Thymus (tissue), 11 donors: ENCODE measurements around the gene FGF11. TPM values are rescaled to one million over a fixed set of nuclear protein-coding genes. Genes with fewer than 3 reads are reported as not detected.

ENCODE experiments used
- DNase-seq, 9 donors: peaks; one replicate each; pipeline ENCODE4 v3.0.0-alpha.2; 2013; ENCODE audit warnings: low spot score in 9 of 9, low read depth in 6 of 9, missing footprints in 1 of 9
- H3K27ac ChIP-seq, 2 donors: one replicate each; pipeline ENCODE4 v1.5.1; 2013; ENCODE audit warnings: control low read depth in 1 of 2, low read depth in 1 of 2, low read length in 1 of 2, mild to moderate bottlenecking in 1 of 2, moderate library complexity in 1 of 2
- H3K27me3 ChIP-seq, 2 donors: one replicate each; pipeline ENCODE4 v1.5.1; 2013; ENCODE audit warnings: low read length in 1 of 2; ENCODE audit not compliant: control insufficient read depth in 2 of 2, insufficient read depth in 1 of 2
- H3K36me3 ChIP-seq, 2 donors: one replicate each; pipeline ENCODE4 v1.5.1; 2013; ENCODE audit warnings: low read length in 1 of 2, mild to moderate bottlenecking in 1 of 2, moderate library complexity in 1 of 2; ENCODE audit not compliant: control insufficient read depth in 2 of 2, insufficient read depth in 2 of 2
- H3K4me1 ChIP-seq, 2 donors: one replicate each; pipeline ENCODE4 v1.5.1; 2013; ENCODE audit warnings: low read length in 2 of 2; ENCODE audit not compliant: control insufficient read depth in 2 of 2, insufficient read depth in 2 of 2
- H3K4me3 ChIP-seq, 2 donors: one replicate each; pipeline ENCODE4 v1.5.1; 2013; ENCODE audit warnings: low read length in 2 of 2, control low read depth in 1 of 2, mild to moderate bottlenecking in 1 of 2
- H3K9me3 ChIP-seq, 2 donors: one replicate each; pipeline ENCODE4 v1.5.1; 2013; ENCODE audit warnings: low read length in 1 of 2, mild to moderate bottlenecking in 1 of 2; ENCODE audit not compliant: control insufficient read depth in 2 of 2, insufficient read depth in 1 of 2
- whole genome bisulfite sequencing: extraction: QIAGEN DNeasy Blood & Tissue Kit; methylation state at CpG from one replicate; pipeline ENCODE4 v1.1.7; 2013; 5-methylcytosine and 5-hydroxymethylcytosine counted together
- polyA plus RNA-seq: library from polyadenylated mRNA; stranded (reverse); fragments of 200-250 nt; gene quantifications from one replicate; pipeline ENCODE4 v1.2.3, GENCODE V29; 2013
- total RNA-seq: library from RNA; stranded (reverse); fragments of 120-200 nt; gene quantifications from one replicate; pipeline ENCODE4 v1.2.4, GENCODE V29; 2013
- donor health status: healthy.

Gene FGF11
- total and polyA plus RNA-seq, 2 donors = 5.5 to 5.8 TPM

DNA sequence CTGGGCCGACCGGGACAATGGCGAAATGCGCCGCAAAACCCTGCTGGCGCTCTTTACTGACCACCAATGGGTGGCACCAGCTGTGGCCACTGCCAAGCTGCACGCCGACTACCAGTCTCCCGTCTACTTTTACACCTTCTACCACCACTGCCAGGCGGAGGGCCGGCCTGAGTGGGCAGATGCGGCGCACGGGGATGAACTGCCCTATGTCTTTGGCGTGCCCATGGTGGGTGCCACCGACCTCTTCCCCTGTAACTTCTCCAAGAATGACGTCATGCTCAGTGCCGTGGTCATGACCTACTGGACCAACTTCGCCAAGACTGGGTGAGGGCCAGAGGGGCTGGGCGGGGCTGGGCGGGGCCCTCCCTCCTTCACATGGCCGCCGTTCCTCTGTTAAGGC is 23.5 kb upstream of the FGF11 start:
- Histone ChIP-seq H3K36me3 (no peaks in the 10 kb centered on the region), H3K9me3 (peaks cover 0 to 1% of the 10 kb centered on the region in 2 donors), H3K4me1 (no peaks in the 10 kb centered on the region), H3K27me3 (peaks cover 0 to 12% of the 10 kb centered on the region in 2 donors), H3K4me3 (no peak overlapping the region), H3K27ac (no peak overlapping the region)
- DNase-seq = no peak
- 98% methylated on average over 23 of the region's 23 CpGs for WGBS

DNA sequence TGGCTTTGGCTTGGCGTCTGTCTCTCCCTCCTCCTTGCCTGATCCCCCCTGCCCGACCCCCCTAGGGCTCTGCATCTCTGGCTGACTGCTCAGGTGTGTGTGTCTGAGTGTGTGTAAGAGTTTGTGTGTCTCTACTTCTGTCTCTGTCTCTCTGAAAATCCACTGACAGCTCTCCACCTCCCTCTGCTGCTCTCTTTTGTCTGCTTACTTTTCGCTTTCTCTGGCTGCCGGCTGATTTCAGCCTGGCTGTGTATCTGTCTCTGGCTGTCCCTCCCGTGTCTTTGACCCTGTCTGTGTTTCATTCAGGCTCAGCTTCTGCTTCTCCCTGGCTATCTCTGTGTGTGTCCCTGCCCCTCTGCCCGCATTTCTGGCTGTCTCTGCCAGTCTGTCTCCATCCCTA is 23.0 kb upstream of the FGF11 start:
- no peak overlapping the region for H3K27ac ChIP-seq
- peaks cover 0 to 1% of the 10 kb centered on the region in 2 donors for H3K9me3 ChIP-seq
- peaks cover 0 to 6% of the 10 kb centered on the region in 2 donors for H3K27me3 ChIP-seq
- no peaks in the 10 kb centered on the region for H3K36me3 ChIP-seq
- no peaks in the 10 kb centered on the region for H3K4me1 ChIP-seq
- H3K4me3 ChIP-seq = no peak overlapping the region
- no peak for DNase-seq
- WGBS = 96% methylated on average over 6 of the region's 6 CpGs

DNA sequence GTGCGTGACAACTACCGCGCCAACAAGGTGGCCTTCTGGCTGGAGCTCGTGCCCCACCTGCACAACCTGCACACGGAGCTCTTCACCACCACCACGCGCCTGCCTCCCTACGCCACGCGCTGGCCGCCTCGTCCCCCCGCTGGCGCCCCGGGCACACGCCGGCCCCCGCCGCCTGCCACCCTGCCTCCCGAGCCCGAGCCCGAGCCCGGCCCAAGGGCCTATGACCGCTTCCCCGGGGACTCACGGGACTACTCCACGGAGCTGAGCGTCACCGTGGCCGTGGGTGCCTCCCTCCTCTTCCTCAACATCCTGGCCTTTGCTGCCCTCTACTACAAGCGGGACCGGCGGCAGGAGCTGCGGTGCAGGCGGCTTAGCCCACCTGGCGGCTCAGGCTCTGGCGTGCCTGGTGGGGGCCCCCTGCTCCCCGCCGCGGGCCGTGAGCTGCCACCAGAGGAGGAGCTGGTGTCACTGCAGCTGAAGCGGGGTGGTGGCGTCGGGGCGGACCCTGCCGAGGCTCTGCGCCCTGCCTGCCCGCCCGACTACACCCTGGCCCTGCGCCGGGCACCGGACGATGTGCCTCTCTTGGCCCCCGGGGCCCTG is 22.2 kb upstream of the FGF11 start:
- H3K36me3 ChIP-seq = no peaks in the 10 kb centered on the region
- peaks cover 0 to 1% of the 10 kb centered on the region in 2 donors for H3K9me3 ChIP-seq
- 98% methylated on average over 54 of the region's 54 CpGs for whole genome bisulfite sequencing
- H3K4me3 ChIP-seq = no peak overlapping the region
- DNase-seq = no peak
- H3K27me3 ChIP-seq = peaks cover 0 to 5% of the 10 kb centered on the region in 2 donors
- H3K4me1 ChIP-seq = no peaks in the 10 kb centered on the region
- no peak overlapping the region for H3K27ac ChIP-seq

DNA sequence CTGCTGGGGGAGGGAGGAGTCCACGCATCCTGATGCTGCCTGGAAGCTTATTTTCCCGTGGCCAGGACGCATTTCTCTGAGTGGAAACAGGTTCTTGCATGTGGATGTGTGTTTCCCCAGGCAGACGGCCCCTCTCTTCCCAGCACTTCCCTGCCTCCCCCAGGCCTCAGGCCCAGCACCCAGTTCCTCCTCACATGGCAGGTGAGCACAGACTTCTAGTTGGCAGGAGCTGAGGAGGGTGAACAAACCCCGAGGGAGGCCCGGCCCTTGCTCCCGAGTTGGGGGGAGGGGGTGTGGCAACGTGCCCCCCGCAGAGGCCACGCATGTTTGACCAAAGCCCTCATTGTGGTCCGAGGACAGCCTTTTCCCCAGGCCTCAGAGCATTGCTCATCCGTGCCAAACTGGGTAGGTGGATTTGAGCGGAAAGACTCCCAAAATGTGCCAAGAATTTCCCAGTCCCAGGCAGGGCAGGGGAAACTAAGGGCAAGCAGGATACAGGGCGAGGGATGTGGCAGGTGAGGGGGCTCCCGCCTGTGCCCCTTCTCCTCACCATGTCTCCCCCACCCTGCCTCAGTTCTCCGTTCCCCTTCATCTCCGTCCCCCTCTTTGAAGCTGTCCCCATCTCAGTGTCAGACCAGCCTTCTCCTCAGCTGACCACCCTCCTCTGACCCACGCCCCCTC is 20.7 kb upstream of the FGF11 start:
- no peak overlapping the region for H3K27ac ChIP-seq
- WGBS = 86% methylated on average over 18 of the region's 18 CpGs
- H3K4me1 ChIP-seq = no peaks in the 10 kb centered on the region
- DNase-seq = no peak
- no peak overlapping the region for H3K4me3 ChIP-seq
- H3K27me3 ChIP-seq = peaks cover 0 to 4% of the 10 kb centered on the region in 2 donors
- peaks cover 0 to 1% of the 10 kb centered on the region in 2 donors for H3K9me3 ChIP-seq
- no peaks in the 10 kb centered on the region for H3K36me3 ChIP-seq

DNA sequence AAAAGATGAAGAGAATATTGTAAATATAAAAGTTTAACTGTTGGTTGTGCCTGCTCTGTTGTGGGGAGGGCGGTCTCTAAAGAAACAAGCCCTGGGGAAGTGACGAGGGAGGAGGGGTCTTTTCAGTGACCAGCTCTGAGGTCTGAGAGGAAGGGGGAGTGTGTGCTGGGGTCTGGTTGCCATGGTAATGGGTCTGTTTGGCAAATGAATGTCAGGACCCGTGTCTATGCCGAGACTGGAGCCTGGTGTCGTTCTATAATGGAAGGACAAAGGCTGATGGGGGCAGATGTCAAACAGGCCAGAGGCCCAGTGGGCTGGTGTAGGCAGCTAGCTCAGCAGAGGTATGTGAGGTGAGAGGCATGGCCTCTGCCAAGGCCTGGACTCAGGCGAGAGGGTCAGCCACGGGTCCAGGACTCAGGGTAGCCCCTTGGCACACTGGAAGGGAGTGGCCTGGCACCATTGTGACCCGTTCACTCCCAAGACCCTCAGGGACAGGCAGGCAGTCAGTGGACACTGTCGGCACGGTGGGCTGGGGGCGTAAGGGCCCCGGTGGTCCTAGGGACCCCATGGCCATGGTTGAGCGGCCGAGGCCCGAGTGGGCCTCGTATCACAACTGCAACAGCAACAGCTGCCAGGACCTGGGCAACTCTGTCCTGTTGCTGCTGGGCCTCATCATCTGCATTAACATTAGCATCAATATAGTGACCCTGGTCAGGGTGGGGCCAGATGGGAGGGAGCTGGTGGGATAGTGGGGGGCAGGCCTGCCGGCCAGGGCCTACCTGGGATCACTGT is 19.3 kb upstream of the FGF11 start, which contains the start of gene SPEM1:
Gene SPEM1 (plus strand): TSS at position 506 of the 792 bp plus-strand sequence. CDS start 61 bp downstream, at position 567.
- Histone ChIP-seq H3K4me3 (no peak within 1 kb of the TSS), H3K27me3 (peaks cover 0 to 4% of the 10 kb centered on the region in 2 donors), H3K9me3 (peaks cover 0 to 1% of the 10 kb centered on the region in 2 donors), H3K4me1 (no peaks in the 10 kb centered on the region), H3K27ac (no peak within 1 kb of the TSS), H3K36me3 (no peaks in the 10 kb centered on the region)
- WGBS = 95% methylated on average over 17 of the region's 17 CpGs
- no peak for DNase-seq

DNA sequence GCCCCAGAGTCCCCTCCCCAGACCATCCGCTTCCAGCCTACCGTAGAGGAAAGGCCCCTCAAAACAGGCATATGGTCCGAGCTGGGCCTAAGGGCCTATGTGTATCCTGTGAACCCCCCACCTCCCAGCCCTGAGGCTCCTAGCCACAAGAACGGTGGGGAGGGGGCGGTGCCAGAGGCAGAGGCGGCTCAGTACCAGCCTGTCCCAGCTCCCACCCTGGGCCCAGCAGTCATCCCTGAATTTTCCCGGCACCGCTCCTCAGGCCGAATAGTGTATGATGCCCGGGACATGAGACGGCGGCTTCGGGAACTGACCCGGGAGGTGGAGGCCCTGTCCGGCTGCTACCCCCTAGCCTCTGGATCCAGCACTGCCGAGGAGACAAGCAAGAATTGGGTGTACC is 18.1 kb upstream of the FGF11 start:
- no peak overlapping the region for H3K4me3 ChIP-seq
- DNase-seq = no peak
- no peak overlapping the region for H3K27ac ChIP-seq
- no peaks in the 10 kb centered on the region for H3K36me3 ChIP-seq
- H3K27me3 ChIP-seq = peaks cover 0 to 3% of the 10 kb centered on the region in 2 donors
- WGBS = 97% methylated on average over 16 of the region's 16 CpGs
- H3K9me3 ChIP-seq = no peaks in the 10 kb centered on the region
- no peaks in the 10 kb centered on the region for H3K4me1 ChIP-seq

DNA sequence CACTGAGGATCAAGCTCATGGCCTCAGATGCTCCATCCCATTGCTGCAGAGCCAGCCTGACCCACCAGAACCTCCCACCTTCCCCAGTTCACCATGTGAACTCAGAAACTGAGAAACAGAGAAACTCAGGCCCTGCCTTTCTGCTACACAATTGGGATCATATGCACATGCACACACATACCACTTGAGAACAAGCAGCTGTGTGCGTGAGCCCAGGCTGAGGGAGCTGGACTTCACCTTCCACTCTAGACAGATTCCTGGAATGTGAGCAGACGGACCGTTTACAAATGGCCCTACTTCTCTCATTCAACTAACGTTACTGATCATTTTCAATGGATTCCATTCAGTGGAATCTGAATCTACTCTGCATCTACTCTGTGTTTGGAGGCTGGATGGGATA is 15.6 kb upstream of the FGF11 start:
- H3K27me3 ChIP-seq = peaks cover 0 to 3% of the 10 kb centered on the region in 2 donors
- DNase-seq = no peak
- H3K27ac ChIP-seq = no peak overlapping the region
- H3K4me1 ChIP-seq = no peaks in the 10 kb centered on the region
- H3K9me3 ChIP-seq = no peaks in the 10 kb centered on the region
- H3K4me3 ChIP-seq = no peak overlapping the region
- no peaks in the 10 kb centered on the region for H3K36me3 ChIP-seq
- WGBS = 92% methylated on average over 4 of the region's 4 CpGs

DNA sequence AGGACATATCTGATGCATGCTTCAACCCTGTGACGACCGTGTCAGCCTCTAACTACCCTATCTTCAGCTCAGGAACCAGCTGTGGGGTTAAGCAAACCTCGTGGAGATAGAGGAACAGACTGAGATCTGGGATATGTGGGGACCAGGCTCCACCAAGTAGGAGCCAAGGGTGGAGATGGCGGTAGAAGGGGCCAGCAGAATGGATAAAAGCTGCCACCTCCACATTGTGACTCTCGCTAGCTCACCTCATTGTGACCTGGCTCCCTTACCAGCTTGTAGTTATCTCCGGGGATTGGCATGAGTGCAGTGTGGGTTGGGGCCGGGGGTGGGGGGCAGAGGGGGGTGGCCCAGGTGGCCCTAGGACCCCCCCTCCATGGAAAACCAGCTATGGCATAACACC is 14.0 kb upstream of the FGF11 start, which contains the start of gene SPEM2:
Gene SPEM2 (plus strand): TSS at position 301 of the 400 bp plus-strand sequence. CDS start 73 bp downstream, at position 374.
- Histone ChIP-seq H3K27ac (no peak within 1 kb of the TSS), H3K9me3 (no peaks in the 10 kb centered on the region), H3K27me3 (peaks cover 0 to 6% of the 10 kb centered on the region in 2 donors), H3K4me1 (no peaks in the 10 kb centered on the region), H3K36me3 (no peaks in the 10 kb centered on the region), H3K4me3 (no peak within 1 kb of the TSS)
- no peak for DNase-seq
- WGBS = 88% methylated on average over 7 of the region's 7 CpGs

DNA sequence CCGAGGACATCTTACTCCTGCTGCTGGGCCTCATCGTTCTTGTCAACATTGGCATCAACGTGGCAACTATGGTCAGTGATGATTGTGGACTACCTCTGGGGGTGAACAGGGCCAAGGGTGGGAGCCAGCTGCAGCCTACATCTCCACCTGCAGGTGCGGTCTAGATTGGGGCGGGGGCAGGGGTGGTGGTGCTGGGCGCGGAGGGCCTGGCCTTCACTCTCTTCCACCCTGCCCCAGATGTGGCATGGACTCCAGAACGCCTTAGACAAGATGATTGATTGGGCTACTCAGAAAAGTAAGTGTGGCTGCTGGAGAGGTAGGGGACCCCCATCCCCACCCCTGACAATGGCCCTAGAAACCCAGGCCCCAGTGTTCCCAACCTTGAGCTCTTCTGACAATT is 13.6 kb upstream of the FGF11 start:
- Histone ChIP-seq H3K9me3 (no peaks in the 10 kb centered on the region), H3K4me3 (no peak overlapping the region), H3K36me3 (no peaks in the 10 kb centered on the region), H3K4me1 (no peaks in the 10 kb centered on the region), H3K27ac (no peak overlapping the region), H3K27me3 (peaks cover 0 to 6% of the 10 kb centered on the region in 2 donors)
- WGBS = 91% methylated on average over 8 of the region's 8 CpGs
- DNase-seq = no peak
